GM18951 (cell line): ENCODE data around the gene LAMB4.

Experiments used
- POLR2A ChIP-seq: IDR thresholded peaks from 4 replicates; pipeline ENCODE4 v1.6.1; 2011; ENCODE audit warnings: mild to moderate bottlenecking; ENCODE audit not compliant: insufficient read length, insufficient read depth; ENCODE audit errors: extremely low read depth
- in situ Hi-C: fragments of 300-500 bp; cut with MboI; formaldehyde crosslinking; loops from one replicate; pipeline ENCODE4 v1.12.0; 2022; ENCODE audit warnings: low sequenced_read_pairs, mixed read lengths, inconsistent platforms; ENCODE audit not compliant: unreplicated experiment

The LAMB4 gene

DNA sequence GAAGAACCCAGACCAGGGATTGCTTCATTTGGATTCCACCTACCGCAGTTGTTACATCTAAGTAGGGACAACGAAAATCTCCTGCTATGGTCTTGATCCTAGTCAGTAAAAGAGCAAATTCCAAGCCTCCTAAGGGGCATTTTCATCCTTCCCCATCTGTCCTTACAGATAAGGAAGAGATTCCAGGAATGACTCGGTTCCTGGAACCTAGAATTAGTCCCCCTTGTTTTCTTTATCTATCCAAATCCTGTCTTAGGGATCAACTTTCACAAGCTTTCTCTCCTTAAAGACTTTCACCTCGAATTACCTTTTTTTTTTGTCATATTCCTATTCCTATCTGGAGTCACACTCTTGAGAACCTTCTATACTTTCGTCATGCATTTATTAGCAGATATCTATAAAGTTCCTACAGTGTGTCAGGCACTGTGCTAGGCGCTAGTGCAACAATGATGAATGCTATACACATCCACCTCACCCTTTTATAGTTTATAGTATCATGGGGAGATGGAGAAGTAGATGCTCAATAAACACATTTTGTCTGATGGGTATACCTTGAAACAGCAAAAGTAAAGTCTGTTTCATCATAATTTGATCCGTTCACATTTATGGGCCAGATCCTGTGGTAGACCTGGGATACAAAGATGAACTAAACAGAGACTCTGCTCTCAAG, 39.2 kb downstream of the LAMB4 start:
- no peak for TF ChIP-seq POLR2A
- in situ Hi-C loops: no loop called here

- TF ChIP-seq POLR2A: no peak
- in situ Hi-C loops: no loop called here
Measured at GRCh38 chr7:108089381-108089780, 40.8 kb downstream of the LAMB4 start.

DNA sequence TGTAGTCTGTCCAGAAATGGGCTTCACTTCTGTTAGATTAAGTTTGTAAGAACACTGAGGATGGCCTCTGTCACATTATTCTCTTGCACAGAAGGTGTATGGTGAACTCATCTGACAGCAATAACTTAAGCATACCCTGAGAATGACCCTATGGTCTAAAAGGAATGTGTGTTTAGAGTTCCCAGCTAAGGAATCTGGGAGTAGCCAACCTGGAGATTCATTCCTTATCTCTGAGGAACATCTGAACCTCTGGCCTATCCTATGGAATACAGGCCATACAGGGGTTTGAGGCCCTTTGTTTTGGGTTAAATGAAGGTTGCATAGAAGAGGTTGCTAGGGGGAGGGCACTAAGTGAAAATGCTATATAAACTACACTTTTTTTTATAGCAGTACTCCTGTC, 41.4 kb downstream of the LAMB4 start:
- no peak for TF ChIP-seq POLR2A
- in situ Hi-C loops: no loop called here

DNA sequence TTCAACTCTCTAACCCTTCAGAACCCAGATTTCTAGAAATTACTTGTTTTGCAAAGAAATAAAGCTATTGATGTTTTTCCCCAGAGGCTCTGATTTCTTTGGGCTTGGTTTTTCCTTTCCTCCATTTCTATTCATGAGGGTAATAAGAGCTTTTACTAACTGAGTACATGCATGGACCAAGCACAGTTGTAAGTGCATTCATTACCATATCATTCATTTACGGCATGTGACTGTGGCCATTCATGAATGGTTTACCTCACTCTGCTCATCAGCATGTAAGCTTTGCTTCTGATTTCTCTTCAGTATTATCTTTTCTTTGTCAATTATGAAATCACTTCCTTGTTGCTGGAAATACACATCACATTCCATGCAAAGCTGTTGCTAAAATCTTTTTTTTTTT, 42.4 kb downstream of the LAMB4 start:
- in situ Hi-C loops: no loop called here

DNA sequence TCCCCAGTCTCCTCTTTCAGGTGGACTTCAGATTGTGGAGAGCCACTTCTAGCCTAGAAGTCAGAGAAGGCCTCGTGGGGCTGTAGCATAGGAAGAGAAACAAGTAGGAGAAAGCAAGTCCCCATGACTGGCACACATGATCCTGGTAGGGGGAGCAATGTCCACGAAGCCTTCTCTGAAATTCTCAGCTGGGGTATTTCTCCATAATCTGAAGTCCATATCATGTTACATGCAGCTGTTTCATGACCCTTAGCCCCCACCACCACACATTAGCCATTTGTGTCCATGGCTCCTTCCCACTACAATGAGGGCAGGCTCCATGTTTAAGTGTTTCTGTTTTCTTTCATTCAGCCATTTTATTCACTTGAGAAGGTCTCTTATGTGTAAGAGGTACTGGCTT, 43.2 kb downstream of the LAMB4 start:
- TF ChIP-seq POLR2A: no peak
- in situ Hi-C loops: no loop called here

More for the DNA sequence above, 42.4 kb downstream of the LAMB4 start:
- no peak for TF ChIP-seq POLR2A

DNA sequence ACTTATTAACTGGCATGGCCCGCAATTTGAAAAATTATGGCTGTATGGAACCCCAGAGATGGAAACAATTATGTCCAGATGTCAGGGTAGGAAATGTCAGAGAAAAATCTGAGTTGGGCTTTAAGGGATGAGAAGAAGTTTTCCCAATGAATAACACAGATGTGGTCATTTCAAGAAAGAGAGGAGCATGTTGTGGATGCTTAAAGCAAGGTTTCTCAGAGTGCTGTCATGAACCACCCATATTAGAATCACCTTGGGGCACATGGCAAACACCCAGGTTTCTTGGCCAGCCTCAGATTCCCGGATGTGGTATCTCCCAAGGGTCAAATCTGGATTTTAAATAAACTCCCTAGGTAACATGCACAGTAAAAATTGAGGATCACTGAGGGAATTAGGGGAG, 43.6 kb downstream of the LAMB4 start:
- in situ Hi-C loops: no loop called here
- TF ChIP-seq POLR2A: no peak

GRCh38 chr7:108083980-108084379, 46.2 kb downstream of the LAMB4 start:
- in situ Hi-C loops: no loop called here
- TF ChIP-seq POLR2A: no peak

DNA sequence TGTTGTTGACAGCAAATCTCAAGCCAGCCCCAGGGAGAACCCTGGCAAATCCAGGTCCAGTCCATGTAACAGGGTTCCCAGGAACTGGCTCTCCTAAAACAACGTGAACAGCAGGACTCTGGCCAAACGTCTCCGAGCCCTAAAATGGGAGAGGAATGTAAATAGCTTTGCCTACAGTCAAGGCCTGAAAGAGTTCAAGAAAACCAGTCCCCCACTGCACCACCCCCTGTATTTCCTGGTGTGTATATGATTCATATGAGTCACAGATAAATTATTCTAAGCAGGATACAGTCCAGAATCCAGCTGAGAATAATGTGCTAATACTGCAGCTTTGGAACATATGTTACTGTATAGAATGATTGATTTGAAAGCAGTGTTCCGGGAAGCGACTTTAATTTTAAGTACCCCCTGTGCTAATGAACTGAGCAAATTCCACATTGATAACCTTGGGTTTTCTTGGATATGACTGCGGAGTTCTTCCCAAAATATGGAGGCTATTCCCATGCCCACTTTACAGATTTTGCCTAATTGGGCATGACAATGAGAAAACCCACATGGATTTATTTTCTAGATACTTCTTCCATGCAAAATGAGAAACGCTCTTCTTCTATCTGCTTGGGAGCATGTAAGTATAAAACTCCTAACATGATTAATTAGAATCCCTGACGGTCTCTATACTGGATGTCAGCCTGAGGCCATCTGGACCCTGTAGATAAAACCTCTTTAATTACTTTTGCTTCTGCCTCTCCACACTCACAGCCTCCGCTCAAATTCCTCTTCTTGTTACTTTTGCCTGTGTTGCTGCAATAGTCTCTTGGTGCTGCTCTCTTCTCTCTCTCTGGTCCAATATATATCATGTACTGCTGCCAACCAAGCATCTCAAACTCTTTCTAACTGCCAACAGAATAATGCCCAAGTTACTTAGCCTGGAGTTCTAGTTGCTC, 50.2 kb downstream of the LAMB4 start:
- in situ Hi-C loops: no loop called here
- no peak for TF ChIP-seq POLR2A

DNA sequence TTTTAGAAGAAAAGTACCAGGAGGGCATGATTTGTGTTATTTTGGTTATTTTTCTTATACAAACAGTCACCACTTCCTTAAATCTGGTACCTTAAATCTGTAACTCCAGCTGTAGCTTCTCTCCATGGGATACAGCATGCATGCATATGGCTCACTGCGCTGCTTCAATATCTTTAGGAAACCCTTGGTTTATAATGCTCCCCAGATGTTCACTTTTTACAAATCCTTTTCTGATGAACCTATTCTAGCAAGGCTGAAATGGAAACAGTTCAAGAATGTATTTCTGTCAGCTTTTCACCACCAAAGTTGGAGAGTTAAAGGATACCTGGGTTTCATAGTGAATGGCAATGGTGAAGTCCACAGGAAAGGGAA, 50.9 kb downstream of the LAMB4 start:
- no peak for TF ChIP-seq POLR2A
- in situ Hi-C loops: no loop called here

- in situ Hi-C loops: no loop called here
- no peak for TF ChIP-seq POLR2A
Measured at GRCh38 chr7:108078691-108079090, 51.5 kb downstream of the LAMB4 start.

- in situ Hi-C loops: no loop called here
- no peak for TF ChIP-seq POLR2A
Measured at GRCh38 chr7:108078211-108078673, 51.9 kb downstream of the LAMB4 start.

- in situ Hi-C loops: no loop called here
- no peak for TF ChIP-seq POLR2A
Measured at GRCh38 chr7:108077709-108078108, 52.5 kb downstream of the LAMB4 start.

DNA sequence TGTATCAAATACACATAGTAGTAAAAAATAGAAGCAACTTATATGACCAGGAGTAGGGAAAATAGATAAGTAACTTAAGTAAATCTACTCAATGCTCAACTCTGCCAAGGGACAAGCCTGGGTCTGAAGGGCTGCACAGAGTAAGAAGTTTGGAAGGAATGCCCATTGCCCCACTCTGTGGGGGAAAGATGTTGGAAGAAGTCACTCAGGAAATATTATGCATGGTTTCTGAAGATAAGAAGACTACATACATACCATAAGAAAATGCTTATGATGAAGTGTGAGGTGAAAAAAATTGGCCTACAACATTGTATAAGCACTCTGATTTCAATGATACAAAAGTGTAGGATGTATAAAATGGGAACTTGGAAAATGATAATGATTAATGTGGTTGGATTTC, 54.0 kb downstream of the LAMB4 start:
- no peak for TF ChIP-seq POLR2A
- in situ Hi-C loops: no loop called here
